ENCODE measurements around the gene FGF18.

DNA sequence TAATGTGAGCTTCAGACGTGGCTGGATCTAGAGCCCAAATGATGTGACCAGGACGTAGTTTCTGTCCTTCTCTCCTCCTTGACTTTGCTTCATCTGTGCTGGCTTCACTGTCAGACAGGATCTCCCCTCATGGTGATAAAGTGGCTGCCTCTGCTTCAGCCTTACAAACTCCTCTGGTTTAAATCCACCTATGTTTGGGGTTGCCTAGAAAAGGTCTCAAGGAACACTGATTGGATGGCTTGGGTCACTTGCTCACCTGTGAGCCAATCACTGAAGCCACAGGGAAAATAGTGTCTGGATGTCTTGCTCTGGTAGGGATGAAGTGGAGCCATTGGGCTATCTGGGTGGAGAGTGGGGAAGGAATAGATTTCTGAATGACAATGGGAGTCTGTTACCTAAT is 36.1 kb downstream of the FGF18 start:
- TF ChIP-seq CTCF (IDR thresholded peaks at IDR 0.05): no peak
- no peak for TF ChIP-seq POLR2A (IDR thresholded peaks at IDR 0.05)

Measured in uterus (tissue), 2 donors.